Neuronal stem cell (in vitro differentiated cells): ENCODE measurements around the gene EI24.

ENCODE experiments used
- DNase-seq: peaks from one replicate; pipeline ENCODE4 v3.0.0-alpha.2; 2013; ENCODE audit warnings: low spot score
- H2AFZ ChIP-seq: one replicate; pipeline ENCODE4 v1.6.1; 2013; ENCODE audit warnings: mild to moderate bottlenecking, low read length, inconsistent platforms
- H2AK5ac ChIP-seq: 2 replicates; pipeline ENCODE4 v1.6.1; 2013; ENCODE audit warnings: low read depth, mild to moderate bottlenecking, inconsistent platforms, low read length, moderate library complexity, mixed read lengths
- H2BK120ac ChIP-seq: 2 replicates; pipeline ENCODE4 v1.6.1; 2013; ENCODE audit warnings: low read depth, mild to moderate bottlenecking, inconsistent platforms, low read length, moderate library complexity, mixed read lengths
- H2BK12ac ChIP-seq: one replicate; pipeline ENCODE4 v1.6.1; 2013; ENCODE audit warnings: low read length, inconsistent platforms
- H2BK15ac ChIP-seq: 2 replicates; pipeline ENCODE4 v1.6.1; 2013; ENCODE audit warnings: mild to moderate bottlenecking, low read length, inconsistent platforms, mixed read lengths
- H2BK5ac ChIP-seq: one replicate; pipeline ENCODE4 v1.6.1; 2013; ENCODE audit warnings: inconsistent platforms, mild to moderate bottlenecking, low read length, moderate library complexity
- H3K14ac ChIP-seq: one replicate; pipeline ENCODE4 v1.6.1; 2013; ENCODE audit warnings: low read length, inconsistent platforms
- H3K18ac ChIP-seq: 2 replicates; pipeline ENCODE4 v1.6.1; 2013; ENCODE audit warnings: low read length, inconsistent platforms
- H3K23ac ChIP-seq: 2 replicates; pipeline ENCODE4 v1.6.1; 2013; ENCODE audit warnings: low read depth, mild to moderate bottlenecking, mixed read lengths, low read length, inconsistent platforms; ENCODE audit not compliant: poor library complexity
- H3K27ac ChIP-seq: replicated peaks from 3 replicates; pipeline ENCODE4 v1.5.1; 2013; ENCODE audit warnings: low read length, inconsistent platforms
- H3K27me3 ChIP-seq, 3 experiments: 2 replicates each; pipeline ENCODE4 v1.6.1; 2013; ENCODE audit warnings: low read length in 3 of 3, mild to moderate bottlenecking in 2 of 3, inconsistent platforms in 1 of 3, low read depth in 1 of 3, mixed read lengths in 1 of 3, moderate library complexity in 1 of 3; ENCODE audit not compliant: control insufficient read depth in 3 of 3, insufficient read depth in 3 of 3
- H3K36me3 ChIP-seq, 2 donors: replicated peaks in 1 of 2; 2 replicates each; pipeline ENCODE4 v1.6.1; 2013; ENCODE audit warnings: low read length in 2 of 2; ENCODE audit not compliant: control insufficient read depth in 2 of 2, insufficient read depth in 2 of 2
- H3K4ac ChIP-seq: 2 replicates; pipeline ENCODE4 v1.6.1; 2013; ENCODE audit warnings: inconsistent platforms, mild to moderate bottlenecking, low read length, moderate library complexity
- H3K4me1 ChIP-seq, 2 donors: 1 replicate in 1 of 2; 2 replicates in 1 of 2; pipeline ENCODE4 v1.6.1; 2013; ENCODE audit warnings: low read length in 2 of 2, low read depth in 1 of 2; ENCODE audit not compliant: control insufficient read depth in 2 of 2, insufficient read depth in 1 of 2
- H3K4me2 ChIP-seq: one replicate; pipeline ENCODE4 v1.6.1; 2013; ENCODE audit warnings: mild to moderate bottlenecking, low read length, inconsistent platforms; ENCODE audit not compliant: insufficient read depth, poor library complexity, severe bottlenecking
- H3K4me3 ChIP-seq, 2 donors: 2 replicates each; pipeline ENCODE4 v1.5.1; 2013; ENCODE audit warnings: low read length in 2 of 2, mild to moderate bottlenecking in 2 of 2, inconsistent platforms in 1 of 2, moderate library complexity in 1 of 2
- H3K79me1 ChIP-seq: one replicate; pipeline ENCODE4 v1.6.1; 2013; ENCODE audit warnings: low read depth, mild to moderate bottlenecking, inconsistent platforms, low read length, moderate library complexity
- H3K9ac ChIP-seq: one replicate; pipeline ENCODE4 v1.6.1; 2013; ENCODE audit warnings: mild to moderate bottlenecking, low read depth, low read length, inconsistent platforms; ENCODE audit not compliant: poor library complexity
- H3K9me3 ChIP-seq, 2 donors: replicated peaks in 1 of 2; 2 replicates each; pipeline versions ENCODE3 to v1.6.1; 2013; ENCODE audit warnings: low read length in 2 of 2, mild to moderate bottlenecking in 2 of 2, inconsistent platforms in 1 of 2, low read depth in 1 of 2, mixed read lengths in 1 of 2, moderate library complexity in 1 of 2; ENCODE audit not compliant: control insufficient read depth in 2 of 2, insufficient read depth in 1 of 2
- H4K8ac ChIP-seq: one replicate; pipeline ENCODE4 v1.6.1; 2013; ENCODE audit warnings: low read depth, mild to moderate bottlenecking, inconsistent platforms, low read length, moderate library complexity
- H4K91ac ChIP-seq: one replicate; pipeline ENCODE4 v1.6.1; 2013; ENCODE audit warnings: low read length, low read depth, mild to moderate bottlenecking, inconsistent platforms; ENCODE audit not compliant: poor library complexity
- WGBS, 2 donors: extraction: QIAGEN DNeasy Blood & Tissue Kit; methylation state at CpG; one replicate each; pipeline ENCODE4 v1.1.7; 2013; ENCODE audit warnings: missing lambda C conversion rate in 2 of 2, mixed read lengths in 1 of 2; ENCODE audit not compliant: insufficient read length in 2 of 2, insufficient replicate concordance in 1 of 2; ENCODE audit errors: extremely low coverage in 2 of 2; 5-methylcytosine and 5-hydroxymethylcytosine counted together

The EI24 gene

DNA sequence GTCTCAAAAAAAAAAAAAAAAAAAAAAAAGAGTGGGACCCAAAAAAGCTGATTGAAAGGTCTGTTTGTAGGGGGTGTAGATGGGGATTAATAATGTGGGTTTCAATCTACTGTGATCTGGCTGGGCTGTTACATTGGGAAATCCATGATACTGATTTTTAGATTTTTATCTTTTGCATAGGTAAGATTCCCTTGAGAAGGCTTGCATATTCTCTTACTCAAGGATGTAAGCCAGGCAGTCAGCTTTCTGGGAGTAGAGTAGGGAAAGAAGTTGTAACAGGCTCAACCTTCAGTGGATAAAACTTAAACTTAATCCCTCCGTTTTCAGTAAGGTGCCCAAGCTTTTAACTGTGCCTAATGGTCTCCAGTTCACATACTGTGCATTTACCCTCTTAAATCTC lies 53.8 kb downstream of the EI24 start:
- WGBS, 2 donors, result no CpG with 5 or more reads among the region's 1 CpG

DNA sequence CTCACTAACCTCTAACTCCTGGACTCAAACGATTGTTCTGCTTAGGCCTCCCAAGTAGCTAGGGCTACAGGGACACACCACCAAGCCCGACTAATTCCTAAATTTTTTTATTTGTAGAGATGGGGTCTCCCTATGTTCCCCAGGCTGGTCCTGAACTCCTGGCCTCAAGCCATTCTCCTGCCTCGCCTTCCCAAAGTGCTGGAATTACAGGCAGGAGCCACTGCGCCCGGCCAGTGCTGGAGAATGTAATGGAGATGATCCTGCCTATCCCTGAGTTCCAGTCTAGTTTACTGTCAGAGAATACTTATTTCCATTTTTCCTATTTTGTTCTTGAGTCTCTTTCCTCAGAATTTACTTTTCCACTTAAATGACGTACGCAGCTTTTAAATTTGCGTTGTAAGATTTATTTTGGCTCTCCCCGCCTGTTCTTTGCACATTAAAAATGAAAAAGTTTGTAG lies 55.5 kb downstream of the EI24 start, which contains the start of gene CHEK1:
CHEK1 (plus strand) TSS at position 408 of the 458 bp plus-strand sequence. CDS start 1,606 bp downstream, outside the sequence.
- H3K36me3 ChIP-seq, result peaks cover 11 to 68% of the 10 kb centered on the region in 2 donors
- H3K18ac ChIP-seq, result peak within 1 kb of the TSS; percentile 87
- peak within 1 kb of the TSS; percentile 70 to 80 for H3K4me3 ChIP-seq
- no peak for DNase-seq
- H2BK5ac ChIP-seq, result peak within 1 kb of the TSS; percentile 96
- H2BK12ac ChIP-seq, result no peak within 1 kb of the TSS
- H3K14ac ChIP-seq, result no peak within 1 kb of the TSS
- H3K9ac ChIP-seq, result peak within 1 kb of the TSS; percentile 91
- H3K4me1 ChIP-seq, result peaks cover 0 to 6% of the 10 kb centered on the region in 2 donors
- H2AFZ ChIP-seq, result peak within 1 kb of the TSS; percentile 95
- no peak within 1 kb of the TSS for H2BK15ac ChIP-seq
- peak within 1 kb of the TSS; percentile 81 for H3K4me2 ChIP-seq
- H4K8ac ChIP-seq, result no peak within 1 kb of the TSS
- H3K23ac ChIP-seq, result peak within 1 kb of the TSS; percentile 99
- H3K79me1 ChIP-seq, result no peaks in the 10 kb centered on the region
- H2BK120ac ChIP-seq, result peak within 1 kb of the TSS; percentile 47
- H4K91ac ChIP-seq, result peak within 1 kb of the TSS; percentile 87
- WGBS, 2 donors, result no CpG with 5 or more reads among the region's 9 CpGs
- H3K4ac ChIP-seq, result no peak within 1 kb of the TSS
- no peaks in the 10 kb centered on the region for H3K27me3 ChIP-seq
- H2AK5ac ChIP-seq, result peak within 1 kb of the TSS; percentile 12
- peak within 1 kb of the TSS; percentile 91 for H3K27ac ChIP-seq
- H3K9me3 ChIP-seq, result no peaks in the 10 kb centered on the region

More for the DNA sequence above, 53.8 kb downstream of the EI24 start:
- Histone ChIP-seq H2BK5ac (no peak overlapping the region), H3K27me3 (no peaks in the 10 kb centered on the region), H3K18ac (no peak overlapping the region), H3K36me3 (peaks cover 18 to 67% of the 10 kb centered on the region in 2 donors), H3K23ac (no peak overlapping the region), H4K8ac (no peak overlapping the region), H2BK15ac (no peak overlapping the region), H2AFZ (no peak overlapping the region), H3K14ac (no peak overlapping the region), H2BK12ac (no peak overlapping the region), H2AK5ac (no peak overlapping the region), H4K91ac (no peak overlapping the region), H3K4me1 (peaks cover 0 to 6% of the 10 kb centered on the region in 2 donors), H3K4me2 (no peak overlapping the region), H3K9ac (no peak overlapping the region), H2BK120ac (no peak overlapping the region), H3K9me3 (no peaks in the 10 kb centered on the region), H3K4ac (no peak overlapping the region), H3K27ac (no peak overlapping the region), H3K4me3 (no peak overlapping the region), H3K79me1 (no peaks in the 10 kb centered on the region)
- no peak for DNase-seq

DNA sequence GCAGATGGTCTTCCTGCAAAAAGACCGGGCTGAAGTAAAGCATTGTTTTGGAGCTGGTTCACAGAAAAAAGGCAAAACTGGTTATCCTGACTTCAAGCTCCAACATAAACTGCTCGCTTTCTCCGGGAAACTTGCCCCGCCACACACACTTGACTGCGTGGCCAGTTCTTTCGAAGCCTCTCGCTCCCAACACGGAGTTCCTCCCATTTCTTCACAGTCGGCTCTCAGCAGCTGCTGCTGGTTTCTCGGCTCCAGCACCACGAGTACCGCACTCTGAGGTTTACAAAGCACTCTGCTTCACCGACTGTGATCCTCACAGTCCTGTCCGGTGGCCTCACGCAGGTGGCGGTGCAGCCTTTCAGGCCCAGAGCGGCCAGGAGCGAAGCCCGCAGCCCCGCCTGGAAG lies 56.0 kb downstream of the EI24 start:
- no peaks in the 10 kb centered on the region for H3K27me3 ChIP-seq
- H3K79me1 ChIP-seq, result no peaks in the 10 kb centered on the region
- DNase-seq, result no peak
- peak overlapping the region; percentile 95 for H2AFZ ChIP-seq
- peak overlapping the region; percentile 12 for H2AK5ac ChIP-seq
- peak overlapping the region; percentile 96 for H2BK5ac ChIP-seq
- no peak overlapping the region for H4K8ac ChIP-seq
- no peak overlapping the region for H2BK12ac ChIP-seq
- no peak overlapping the region for H2BK15ac ChIP-seq
- H3K4me3 ChIP-seq, result peak overlapping the region; percentile 70 to 80
- H3K4ac ChIP-seq, result no peak overlapping the region
- peak overlapping the region; percentile 86 for H3K18ac ChIP-seq
- peak overlapping the region; percentile 91 for H3K9ac ChIP-seq
- peak overlapping the region; percentile 81 for H3K4me2 ChIP-seq
- H2BK120ac ChIP-seq, result no peak overlapping the region
- H3K9me3 ChIP-seq, result no peaks in the 10 kb centered on the region
- H3K23ac ChIP-seq, result peak overlapping the region; percentile 99
- H4K91ac ChIP-seq, result peak overlapping the region; percentile 87
- H3K36me3 ChIP-seq, result peaks cover 11 to 68% of the 10 kb centered on the region in 2 donors
- H3K14ac ChIP-seq, result no peak overlapping the region
- peaks cover 0 to 6% of the 10 kb centered on the region in 2 donors for H3K4me1 ChIP-seq
- no CpG with 5 or more reads among the region's 20 CpGs for WGBS, 2 donors
- peak overlapping the region; percentile 91 for H3K27ac ChIP-seq

DNA sequence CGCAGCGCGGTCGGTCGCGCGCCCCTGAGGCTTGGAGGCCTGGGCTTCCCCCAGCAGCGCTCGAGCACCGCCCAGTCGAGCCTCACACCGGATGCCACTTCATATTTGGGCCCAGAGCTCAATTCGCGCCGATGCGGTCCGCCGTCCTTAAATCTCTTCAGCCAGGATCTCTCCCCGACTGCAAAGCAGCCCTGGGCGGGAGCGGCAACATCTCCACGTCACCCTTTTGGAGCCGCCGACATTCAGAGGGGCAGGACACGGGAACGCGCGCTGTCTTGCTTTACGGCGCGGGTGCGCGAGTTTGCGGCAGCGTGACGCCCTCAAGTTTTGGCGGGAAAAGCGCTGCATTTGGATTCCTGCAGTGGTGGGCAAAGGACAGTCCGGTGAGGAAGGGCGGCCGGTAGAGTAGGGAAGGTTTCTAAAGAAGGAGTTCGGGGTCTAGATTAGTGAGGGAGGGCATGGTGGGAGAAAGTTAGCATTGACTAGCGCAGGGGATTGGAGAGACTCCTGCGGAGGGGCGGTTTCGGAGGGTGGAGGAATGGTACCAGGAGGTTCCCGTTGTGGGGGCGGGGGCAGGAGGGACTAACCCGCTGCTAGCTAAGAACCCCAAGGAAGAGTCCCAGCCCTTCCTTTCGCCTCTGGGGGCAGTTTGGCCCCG lies 56.5 kb downstream of the EI24 start:
- H3K18ac ChIP-seq, result peak overlapping the region; percentile 87
- peak overlapping the region; percentile 91 for H3K27ac ChIP-seq
- WGBS, 2 donors, result no CpG with 5 or more reads among the region's 51 CpGs
- peak overlapping the region; percentile 87 for H4K91ac ChIP-seq
- H4K8ac ChIP-seq, result no peak overlapping the region
- H3K4me2 ChIP-seq, result peak overlapping the region; percentile 81
- H3K9me3 ChIP-seq, result no peaks in the 10 kb centered on the region
- no peaks in the 10 kb centered on the region for H3K79me1 ChIP-seq
- H2BK12ac ChIP-seq, result no peak overlapping the region
- H3K4me3 ChIP-seq, result peak overlapping the region; percentile 70 to 80
- H2BK5ac ChIP-seq, result peak overlapping the region; percentile 96
- H2AK5ac ChIP-seq, result peak overlapping the region; percentile 12
- H3K9ac ChIP-seq, result peak overlapping the region; percentile 91
- peak; percentile 95 for DNase-seq
- peak overlapping the region; percentile 95 for H2AFZ ChIP-seq
- peaks cover 10 to 68% of the 10 kb centered on the region in 2 donors for H3K36me3 ChIP-seq
- peak overlapping the region; percentile 47 for H2BK120ac ChIP-seq
- H3K4me1 ChIP-seq, result peaks cover 0 to 6% of the 10 kb centered on the region in 2 donors
- no peak overlapping the region for H3K4ac ChIP-seq
- no peak overlapping the region for H2BK15ac ChIP-seq
- no peak overlapping the region for H3K14ac ChIP-seq
- H3K23ac ChIP-seq, result peak overlapping the region; percentile 99
- H3K27me3 ChIP-seq, result no peaks in the 10 kb centered on the region
